Transverse colon (tissue), 4 donors: ENCODE data around the gene SPA17. TPM values are rescaled to one million over a fixed set of nuclear protein-coding genes. Genes with fewer than 3 reads are reported as not detected.

Experiments
- DNase-seq: peaks from one replicate; pipeline ENCODE4 v3.0.0-alpha.2; 2019
- H3K27ac ChIP-seq, 4 donors: fragments of 200-600 bp; sonication (generic); 2 replicates each; pipeline ENCODE4 v1.5.1; 2016 to 2018; ENCODE audit warnings: inconsistent platforms in 4 of 4
- H3K27me3 ChIP-seq: fragments of 200-600 bp; sonication (generic); 2 replicates; pipeline ENCODE4 v1.5.1; 2017; ENCODE audit warnings: inconsistent platforms
- H3K36me3 ChIP-seq, 4 donors: fragments of 200-600 bp; sonication (generic); 2 replicates each; pipeline ENCODE4 v1.5.1; 2017 to 2019; ENCODE audit warnings: inconsistent platforms in 4 of 4
- H3K4me1 ChIP-seq, 4 donors: fragments of 200-600 bp; sonication (generic); 2 replicates each; pipeline ENCODE4 v1.5.1; 2017 to 2020; ENCODE audit warnings: inconsistent platforms in 4 of 4
- H3K4me3 ChIP-seq, 4 donors: fragments of 200-600 bp; sonication (generic); 1 replicate in 1 of 4; 2 replicates in 3 of 4; pipeline versions ENCODE4 v1.5.1 to v1.6.1; 2017 to 2019; ENCODE audit warnings: inconsistent platforms in 4 of 4
- H3K9me3 ChIP-seq, 2 donors: fragments of 200-600 bp; sonication (generic); 2 replicates each; pipeline ENCODE4 v1.5.1; 2017 to 2019; ENCODE audit warnings: inconsistent platforms in 2 of 2
- CTCF ChIP-seq, 5 experiments: fragments of 200-600 bp in 3 of 5; fragments of 450-650 bp in 2 of 5; sonication (generic) in 3 of 5; IDR thresholded peaks; 1 replicate in 2 of 5; 2 replicates in 3 of 5; pipeline ENCODE4 v1.5.1; 2016 to 2017; ENCODE audit warnings: antibody characterized with exemption in 5 of 5, inconsistent platforms in 3 of 5, mild to moderate bottlenecking in 2 of 5, moderate library complexity in 1 of 5
- EP300 ChIP-seq: sonication (generic); formaldehyde crosslinking; IDR thresholded peaks from one replicate; pipeline ENCODE4 v1.6.1; 2017; ENCODE audit warnings: antibody characterized with exemption, low read depth
- POLR2A ChIP-seq: fragments of 450-650 bp; IDR thresholded peaks from one replicate; pipeline ENCODE4 v1.6.1; 2016; ENCODE audit warnings: antibody characterized with exemption, mild to moderate bottlenecking, moderate library complexity
- POLR2AphosphoS5 ChIP-seq, 3 donors: sonication (generic); formaldehyde crosslinking; IDR thresholded peaks; one replicate each; pipeline ENCODE4 v1.6.1; 2016; ENCODE audit warnings: antibody characterized with exemption in 3 of 3
- WGBS, 2 donors: methylation state at CpG; one replicate each; pipeline ENCODE4 v1.1.5; 2018; ENCODE audit warnings: low coverage in 1 of 2; 5-methylcytosine and 5-hydroxymethylcytosine counted together
- in situ Hi-C, 4 donors: fragments of 200-750 bp; cut with MboI; loops; one replicate each; pipeline versions ENCODE4 v1.15.0 to v1.15.1; 2017; ENCODE audit warnings: low sequenced_read_pairs in 3 of 4, low pct_ligation_motif_present in 1 of 4, low pct_unique_long_range_greater_than_20kb in 1 of 4
- intact Hi-C: fragments of 100-400 bp; cut with DNase I; formaldehyde crosslinking; loops from one replicate; pipeline ENCODE4 v1.15.1; 2023; ENCODE audit warnings: low total_unique reads
- total RNA-seq, 4 donors: library from RNA; depleted of rRNA; stranded (reverse); fragments of >200 nt; gene quantifications; one replicate each; pipeline ENCODE4 v1.1.0, GENCODE V29; 2016

SPA17 gene
- total RNA-seq, 4 donors from 2014 or later, result 1.6 to 9.0 (median 6.1) TPM

GRCh38 chr11:124716591-124716990 lies 42.9 kb downstream of the SPA17 start:
- no peak for TF ChIP-seq POLR2A
- TF ChIP-seq POLR2AphosphoS5 (IDR thresholded peaks at IDR 0.05), result no peak
- TF ChIP-seq EP300, result no peak
- TF ChIP-seq CTCF (IDR thresholded peaks at IDR 0.05), result no peak
- in situ Hi-C loops, result no loop called here
- Histone ChIP-seq H3K4me1 (peaks cover 5 to 12% (median 9%) of the 10 kb centered on the region in 4 donors), H3K27me3 (peaks cover 44% of the 10 kb centered on the region), H3K27ac (no peak overlapping the region), H3K9me3 (no peaks in the 10 kb centered on the region), H3K4me3 (no peak overlapping the region), H3K36me3 (no peaks in the 10 kb centered on the region)
- WGBS, 2 donors, result 38 to 69% methylated on average over 3 of the region's 3 CpGs
- DNase-seq, result no peak
- intact Hi-C loops, result no loop called here

GRCh38 chr11:124717421-124717785 lies 43.7 kb downstream of the SPA17 start:
- H3K4me3 ChIP-seq, result peak overlapping the region in 2 of 4 donors; percentile 35 to 48
- H3K36me3 ChIP-seq, result no peaks in the 10 kb centered on the region
- 64 to 76% methylated on average over 3 to 7 of the region's 7 CpGs for WGBS, 2 donors
- in situ Hi-C loops, result no loop called here
- no peaks in the 10 kb centered on the region for H3K9me3 ChIP-seq
- TF ChIP-seq EP300 (no peak), POLR2AphosphoS5 (IDR thresholded peaks at IDR 0.05) (no peak)
- H3K4me1 ChIP-seq, result peaks cover 5 to 12% (median 9%) of the 10 kb centered on the region in 4 donors
- DNase-seq, result no peak
- H3K27ac ChIP-seq, result no peak overlapping the region
- intact Hi-C loops, result no loop called here
- H3K27me3 ChIP-seq, result peaks cover 48% of the 10 kb centered on the region

- Histone ChIP-seq H3K4me1 (peaks cover 5 to 12% (median 9%) of the 10 kb centered on the region in 4 donors), H3K36me3 (no peaks in the 10 kb centered on the region), H3K27me3 (peaks cover 48% of the 10 kb centered on the region), H3K9me3 (no peaks in the 10 kb centered on the region), H3K27ac (no peak overlapping the region), H3K4me3 (peak overlapping the region in 3 of 4 donors; percentile 15 to 48 (median 35))
- 2% methylated on average over 45 of the region's 45 CpGs; no CpG with 5 or more reads in 1 of the 2 donors for WGBS, 2 donors
- no peak for DNase-seq
- in situ Hi-C loops (no loop called here), intact Hi-C loops (no loop called here)
- TF ChIP-seq CTCF (IDR thresholded peaks at IDR 0.05), result no peak
- no peak for TF ChIP-seq POLR2A
- no peak for TF ChIP-seq POLR2AphosphoS5 (IDR thresholded peaks at IDR 0.05)
- TF ChIP-seq EP300, result no peak
Observed at GRCh38 chr11:124717786-124718651, 44.3 kb downstream of the SPA17 start.

- H3K9me3 ChIP-seq, result no peaks in the 10 kb centered on the region
- H3K27ac ChIP-seq, result no peak overlapping the region
- no peak for DNase-seq
- peaks cover 5 to 12% (median 9%) of the 10 kb centered on the region in 4 donors for H3K4me1 ChIP-seq
- no peaks in the 10 kb centered on the region for H3K36me3 ChIP-seq
- H3K4me3 ChIP-seq, result no peak overlapping the region
- in situ Hi-C loops, result no loop called here
- WGBS, 2 donors, result 40 to 55% methylated on average over 1 to 14 of the region's 14 CpGs
- H3K27me3 ChIP-seq, result peaks cover 48% of the 10 kb centered on the region
- intact Hi-C loops, result no loop called here
- no peak for TF ChIP-seq EP300
- TF ChIP-seq POLR2A, result no peak
- no peak for TF ChIP-seq CTCF (IDR thresholded peaks at IDR 0.05)
- TF ChIP-seq POLR2AphosphoS5 (IDR thresholded peaks at IDR 0.05), result no peak
Observed at GRCh38 chr11:124718801-124719200, 45.1 kb downstream of the SPA17 start.
